Mesendoderm (in vitro differentiated cells): ENCODE results near the gene AKAP12.

Experiments
- DNase-seq: peaks from one replicate; pipeline ENCODE4 v3.0.0; 2013
- H2AK5ac ChIP-seq: 2 replicates; pipeline ENCODE4 v1.6.1; 2013; ENCODE audit warnings: low read length, inconsistent platforms
- H2BK120ac ChIP-seq: 2 replicates; pipeline ENCODE4 v1.6.1; 2013; ENCODE audit warnings: low read depth, mild to moderate bottlenecking, low read length, moderate library complexity, mixed read lengths
- H2BK15ac ChIP-seq: replicated peaks from 2 replicates; pipeline ENCODE4 v1.6.1; 2013; ENCODE audit warnings: low read depth, mild to moderate bottlenecking, moderate library complexity
- H2BK5ac ChIP-seq: 2 replicates; pipeline ENCODE4 v1.6.1; 2013; ENCODE audit warnings: low read length, inconsistent platforms
- H3K18ac ChIP-seq: 2 replicates; pipeline ENCODE4 v1.6.1; 2013; ENCODE audit warnings: mild to moderate bottlenecking, low read length, mixed read lengths
- H3K23ac ChIP-seq: one replicate; pipeline ENCODE4 v1.6.1; 2013; ENCODE audit warnings: low read length
- H3K27ac ChIP-seq: 2 replicates; pipeline ENCODE4 v1.5.1; 2013; ENCODE audit warnings: low read depth, mild to moderate bottlenecking, inconsistent platforms, low read length, moderate library complexity
- H3K27me3 ChIP-seq: 2 replicates; pipeline ENCODE4 v1.6.1; 2013; ENCODE audit warnings: low read length, control low read depth, mild to moderate bottlenecking, inconsistent platforms; ENCODE audit not compliant: insufficient read depth, poor library complexity
- H3K36me3 ChIP-seq: 2 replicates; pipeline ENCODE4 v1.6.1; 2013; ENCODE audit warnings: low read length, inconsistent platforms; ENCODE audit not compliant: control insufficient read depth, insufficient read depth
- H3K4ac ChIP-seq: one replicate; pipeline ENCODE4 v1.6.1; 2013; ENCODE audit warnings: low read depth, mild to moderate bottlenecking, low read length, moderate library complexity
- H3K4me1 ChIP-seq: 2 replicates; pipeline ENCODE4 v1.6.1; 2013; ENCODE audit warnings: low read depth, low read length, inconsistent platforms; ENCODE audit not compliant: control insufficient read depth
- H3K4me2 ChIP-seq: 2 replicates; pipeline ENCODE4 v1.6.1; 2013; ENCODE audit warnings: low read length
- H3K4me3 ChIP-seq: 2 replicates; pipeline ENCODE4 v1.5.1; 2013; ENCODE audit warnings: mild to moderate bottlenecking, low read length
- H3K56ac ChIP-seq: one replicate; pipeline ENCODE4 v1.6.1; 2013; ENCODE audit warnings: low read length
- H3K79me1 ChIP-seq: 2 replicates; pipeline ENCODE4 v1.6.1; 2013; ENCODE audit warnings: low read length, inconsistent platforms
- H3K79me2 ChIP-seq: 2 replicates; pipeline ENCODE4 v1.6.1; 2013; ENCODE audit warnings: mild to moderate bottlenecking, low read length; ENCODE audit not compliant: control insufficient read depth, insufficient read depth
- H3K9ac ChIP-seq: 2 replicates; pipeline ENCODE4 v1.6.1; 2013; ENCODE audit warnings: low read length, inconsistent platforms
- H4K5ac ChIP-seq: one replicate; pipeline ENCODE4 v1.6.1; 2013; ENCODE audit warnings: low read length
- H4K8ac ChIP-seq: one replicate; pipeline ENCODE4 v1.6.1; 2013; ENCODE audit warnings: low read depth, mild to moderate bottlenecking, control low read depth, low read length, moderate library complexity
- WGBS: extraction: QIAGEN DNeasy Blood & Tissue Kit; methylation state at CpG from one replicate; pipeline ENCODE4 v1.1.7; 2013; ENCODE audit warnings: low lambda C conversion rate, missing lambda C conversion rate; ENCODE audit not compliant: insufficient coverage; ENCODE audit errors: extremely low coverage; 5-methylcytosine and 5-hydroxymethylcytosine counted together

Gene AKAP12

DNA sequence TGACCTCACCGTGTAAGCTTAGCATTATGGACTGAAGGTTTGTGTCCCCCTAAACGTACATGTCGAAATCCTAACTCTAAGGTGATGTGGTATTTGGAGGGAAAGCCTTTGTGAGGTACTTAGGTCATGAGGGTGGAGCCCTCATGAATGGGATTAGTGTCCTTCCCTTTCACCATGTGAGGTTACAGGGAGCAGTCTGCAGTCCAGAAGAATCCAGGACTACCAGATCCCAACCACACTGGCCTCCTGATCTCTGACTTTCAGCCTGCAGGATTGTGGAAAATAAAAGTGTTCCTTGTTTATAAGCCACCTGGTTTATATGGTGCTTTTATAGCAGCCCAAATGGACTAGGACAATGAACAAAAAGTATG is 78.2 kb downstream of the AKAP12 start:
- no peak overlapping the region for H3K4me3 ChIP-seq

DNA sequence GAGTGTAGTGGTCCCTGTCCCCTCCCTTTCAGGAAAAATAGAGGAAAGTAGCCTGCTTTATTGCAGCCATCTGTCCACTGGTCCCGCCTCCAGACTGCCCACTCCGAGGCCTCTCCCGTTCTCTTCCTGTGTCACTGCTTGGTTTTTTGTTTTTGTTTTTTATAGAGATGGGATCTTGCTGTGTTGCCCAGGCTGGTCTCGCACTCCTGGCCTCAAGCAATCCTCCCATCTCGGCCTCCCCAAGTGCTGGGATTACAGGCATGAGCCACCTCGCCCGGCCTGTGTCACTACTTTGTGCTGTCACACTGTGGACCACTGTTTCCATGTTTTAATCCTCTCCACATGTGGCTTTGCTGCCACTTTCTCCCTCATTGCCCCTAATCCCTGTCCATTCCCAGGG is 80.4 kb downstream of the AKAP12 start:
- Histone ChIP-seq H4K5ac (no peak overlapping the region), H2BK15ac (no peak overlapping the region), H3K79me2 (no peaks in the 10 kb centered on the region), H3K4me2 (no peak overlapping the region), H3K4ac (no peak overlapping the region), H3K4me1 (no peaks in the 10 kb centered on the region), H2BK120ac (no peak overlapping the region), H3K79me1 (peaks cover 3% of the 10 kb centered on the region), H3K27me3 (no peaks in the 10 kb centered on the region), H3K9ac (no peak overlapping the region), H3K27ac (no peak overlapping the region), H3K18ac (no peak overlapping the region), H2BK5ac (no peak overlapping the region), H3K56ac (no peak overlapping the region), H3K4me3 (no peak overlapping the region), H3K36me3 (no peaks in the 10 kb centered on the region), H4K8ac (no peak overlapping the region), H2AK5ac (no peak overlapping the region), H3K23ac (no peak overlapping the region)
- WGBS: no CpG with 5 or more reads among the region's 7 CpGs
- no peak for DNase-seq

More for the DNA sequence above, 78.2 kb downstream of the AKAP12 start:
- H3K4ac ChIP-seq: no peak overlapping the region
- H2BK15ac ChIP-seq: no peak overlapping the region
- H3K23ac ChIP-seq: no peak overlapping the region
- no peaks in the 10 kb centered on the region for H3K79me2 ChIP-seq
- no peaks in the 10 kb centered on the region for H3K27me3 ChIP-seq
- H3K4me2 ChIP-seq: no peak overlapping the region
- no peak overlapping the region for H4K8ac ChIP-seq
- H3K36me3 ChIP-seq: no peaks in the 10 kb centered on the region
- H3K9ac ChIP-seq: no peak overlapping the region
- DNase-seq: no peak
- no peak overlapping the region for H3K56ac ChIP-seq
- peaks cover 3% of the 10 kb centered on the region for H3K79me1 ChIP-seq
- H3K4me1 ChIP-seq: no peaks in the 10 kb centered on the region
- no peak overlapping the region for H3K18ac ChIP-seq
- H3K27ac ChIP-seq: no peak overlapping the region
- no peak overlapping the region for H2BK5ac ChIP-seq
- H2BK120ac ChIP-seq: no peak overlapping the region
- WGBS: no CpG with 5 or more reads among the region's 3 CpGs
- no peak overlapping the region for H2AK5ac ChIP-seq
- H4K5ac ChIP-seq: no peak overlapping the region

DNA sequence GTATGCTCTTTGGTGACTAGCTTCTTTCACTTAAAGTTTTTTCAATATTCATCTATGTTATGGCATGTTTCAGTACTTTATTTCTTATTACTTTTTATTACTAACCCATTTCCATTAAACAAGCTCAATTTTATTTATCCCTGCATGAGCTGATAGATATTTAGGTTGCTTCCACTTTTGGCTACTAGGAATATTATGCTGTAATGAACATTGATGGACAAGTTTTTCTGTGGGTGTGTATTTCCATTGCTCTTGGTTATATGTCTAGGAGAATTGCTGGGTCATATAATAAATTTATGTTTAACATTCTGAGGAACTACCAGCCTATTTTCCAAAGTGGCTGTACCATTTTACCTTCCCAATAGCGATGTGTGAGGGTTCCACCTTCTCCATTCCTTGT is 81.7 kb downstream of the AKAP12 start:
- no peak overlapping the region for H4K5ac ChIP-seq
- H3K27ac ChIP-seq: no peak overlapping the region
- H3K4me2 ChIP-seq: no peak overlapping the region
- no peak overlapping the region for H4K8ac ChIP-seq
- H3K79me2 ChIP-seq: no peaks in the 10 kb centered on the region
- no peak for DNase-seq
- no peak overlapping the region for H3K4ac ChIP-seq
- H2BK5ac ChIP-seq: no peak overlapping the region
- no peak overlapping the region for H3K23ac ChIP-seq
- H2BK15ac ChIP-seq: no peak overlapping the region
- H3K36me3 ChIP-seq: no peaks in the 10 kb centered on the region
- no peak overlapping the region for H3K4me3 ChIP-seq
- H2AK5ac ChIP-seq: no peak overlapping the region
- H3K18ac ChIP-seq: no peak overlapping the region
- no peak overlapping the region for H3K56ac ChIP-seq
- H3K27me3 ChIP-seq: no peaks in the 10 kb centered on the region
- peaks cover 2% of the 10 kb centered on the region for H3K79me1 ChIP-seq
- no peak overlapping the region for H2BK120ac ChIP-seq
- no CpG with 5 or more reads among the region's 1 CpG for WGBS
- no peaks in the 10 kb centered on the region for H3K4me1 ChIP-seq
- H3K9ac ChIP-seq: no peak overlapping the region

DNA sequence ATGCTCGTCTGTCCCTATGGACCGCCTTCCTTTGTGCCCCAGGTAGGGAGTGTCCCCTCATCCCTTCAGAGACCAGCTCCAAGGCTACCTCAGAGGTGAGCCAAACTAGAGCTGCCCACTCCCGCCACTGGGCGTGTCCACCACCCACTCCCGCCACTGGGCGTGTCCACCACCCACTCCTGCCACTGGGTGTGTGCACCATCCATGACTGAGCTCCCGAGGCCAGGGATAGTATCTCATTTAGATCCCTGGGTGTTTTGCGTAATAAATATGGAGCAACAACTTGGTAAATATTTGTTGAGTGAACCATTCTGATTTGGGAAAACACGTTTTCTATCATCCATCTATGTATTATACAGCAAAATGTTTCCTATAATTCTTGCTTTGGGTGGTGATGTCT is 82.8 kb downstream of the AKAP12 start:
- no peaks in the 10 kb centered on the region for H3K4me1 ChIP-seq
- H3K9ac ChIP-seq: no peak overlapping the region
- H4K5ac ChIP-seq: no peak overlapping the region
- no peaks in the 10 kb centered on the region for H3K27me3 ChIP-seq
- no peak overlapping the region for H2BK15ac ChIP-seq
- H3K79me2 ChIP-seq: no peaks in the 10 kb centered on the region
- H3K79me1 ChIP-seq: peaks cover 2% of the 10 kb centered on the region
- no peak overlapping the region for H3K23ac ChIP-seq
- no peaks in the 10 kb centered on the region for H3K36me3 ChIP-seq
- no peak overlapping the region for H3K4ac ChIP-seq
- H3K4me2 ChIP-seq: no peak overlapping the region
- H3K56ac ChIP-seq: no peak overlapping the region
- no CpG with 5 or more reads among the region's 9 CpGs for WGBS
- H3K27ac ChIP-seq: no peak overlapping the region
- no peak overlapping the region for H2BK5ac ChIP-seq
- no peak overlapping the region for H3K4me3 ChIP-seq
- no peak for DNase-seq
- no peak overlapping the region for H2BK120ac ChIP-seq
- no peak overlapping the region for H3K18ac ChIP-seq
- no peak overlapping the region for H2AK5ac ChIP-seq
- H4K8ac ChIP-seq: no peak overlapping the region

GRCh38 chr6:151323791-151324487 is 84.2 kb downstream of the AKAP12 start:
- Histone ChIP-seq H3K18ac (no peak overlapping the region), H4K5ac (peak overlapping the region; percentile 21), H3K9ac (peak overlapping the region; percentile 16), H2BK15ac (no peak overlapping the region), H3K27ac (no peak overlapping the region), H2BK120ac (no peak overlapping the region), H3K4me3 (no peak overlapping the region), H3K4ac (no peak overlapping the region), H3K23ac (no peak overlapping the region), H3K36me3 (no peaks in the 10 kb centered on the region), H3K79me1 (no peaks in the 10 kb centered on the region), H3K27me3 (no peaks in the 10 kb centered on the region), H4K8ac (no peak overlapping the region), H2AK5ac (no peak overlapping the region), H3K56ac (peak overlapping the region; percentile 54), H3K4me1 (no peaks in the 10 kb centered on the region), H3K4me2 (no peak overlapping the region), H2BK5ac (no peak overlapping the region), H3K79me2 (no peaks in the 10 kb centered on the region)
- DNase-seq: peak; percentile 92
- no CpG with 5 or more reads among the region's 12 CpGs for WGBS

- no peaks in the 10 kb centered on the region for H3K79me1 ChIP-seq
- no peak overlapping the region for H4K8ac ChIP-seq
- H3K27me3 ChIP-seq: no peaks in the 10 kb centered on the region
- no peaks in the 10 kb centered on the region for H3K36me3 ChIP-seq
- H2AK5ac ChIP-seq: no peak overlapping the region
- H3K4ac ChIP-seq: no peak overlapping the region
- no CpG with 5 or more reads among the region's 6 CpGs for WGBS
- H3K4me2 ChIP-seq: no peak overlapping the region
- no peak overlapping the region for H3K27ac ChIP-seq
- H3K4me3 ChIP-seq: no peak overlapping the region
- no peaks in the 10 kb centered on the region for H3K79me2 ChIP-seq
- no peak overlapping the region for H3K9ac ChIP-seq
- no peaks in the 10 kb centered on the region for H3K4me1 ChIP-seq
- no peak overlapping the region for H3K18ac ChIP-seq
- no peak overlapping the region for H2BK15ac ChIP-seq
- no peak overlapping the region for H3K23ac ChIP-seq
- no peak overlapping the region for H2BK5ac ChIP-seq
- H4K5ac ChIP-seq: no peak overlapping the region
- no peak for DNase-seq
- H3K56ac ChIP-seq: no peak overlapping the region
- H2BK120ac ChIP-seq: no peak overlapping the region
These were observed 84.7 kb downstream of the AKAP12 start for GRCh38 chr6:151324488-151324825.
